ENCODE data around the gene ARSG.
A peak's percentile ranks its signal among the peaks of the same experiment; 100 is the strongest.
"Not testable (repeated sequence)": the region's sequence is repeated elsewhere in the genome, so short reads cannot be mapped to it uniquely, and the experiment has no call there.

The ARSG gene

DNA sequence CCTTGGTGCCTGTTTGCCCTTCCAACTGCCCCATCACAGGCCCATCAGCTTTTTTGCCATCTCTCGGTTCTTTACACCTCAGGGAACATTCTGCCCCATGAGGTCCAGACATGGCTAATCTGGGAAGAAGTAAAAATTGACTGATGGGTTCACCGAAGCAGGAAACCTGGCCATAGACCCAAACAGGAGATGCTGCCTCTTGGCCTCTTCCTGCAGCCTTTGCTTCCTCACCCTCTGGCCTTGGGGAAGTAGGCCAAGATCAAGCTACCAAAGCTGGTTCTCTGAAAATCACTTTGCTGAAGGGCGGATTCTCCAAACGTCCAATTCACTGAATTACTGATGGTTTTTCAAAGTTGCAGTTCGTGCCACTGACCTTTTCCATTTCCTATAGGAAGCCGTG lies 56.1 kb downstream of the ARSG start:
- no peak for DNase-seq (ENCODE audit: insufficient read length)
- TF ChIP-seq POLR2A (IDR thresholded peaks at IDR 0.05; ENCODE audit: low read depth, low read length), result no peak
- no peak for FAIRE-seq

GRCh38 chr17:68349157-68349556 lies 57.9 kb downstream of the ARSG start:
- DNase-seq (ENCODE audit: insufficient read length), result peak; percentile 43
- no peak for TF ChIP-seq POLR2AphosphoS5 (IDR thresholded peaks at IDR 0.05; ENCODE audit: low read depth, low read length)
- TF ChIP-seq TAF1 (IDR thresholded peaks at IDR 0.05; ENCODE audit: borderline replicate concordance, low read depth, low read length), result no peak
- TF ChIP-seq POLR2A (IDR thresholded peaks at IDR 0.05; ENCODE audit: low read depth, low read length), result no peak
- peak; percentile 67 for FAIRE-seq

GRCh38 chr17:68351395-68351794 lies 60.1 kb downstream of the ARSG start:
- no peak for TF ChIP-seq POLR2AphosphoS5 (IDR thresholded peaks at IDR 0.05; ENCODE audit: low read depth, low read length)
- TF ChIP-seq TAF1 (IDR thresholded peaks at IDR 0.05; ENCODE audit: borderline replicate concordance, low read depth, low read length), result no peak
- TF ChIP-seq POLR2A (IDR thresholded peaks at IDR 0.05; ENCODE audit: low read depth, low read length), result no peak
- DNase-seq (ENCODE audit: insufficient read length) (no peak), FAIRE-seq (no peak)

- TF ChIP-seq POLR2AphosphoS5 (IDR thresholded peaks at IDR 0.05; ENCODE audit: low read depth, low read length), result no peak
- no peak for TF ChIP-seq TAF1 (IDR thresholded peaks at IDR 0.05; ENCODE audit: borderline replicate concordance, low read depth, low read length)
- DNase-seq (ENCODE audit: insufficient read length) (no peak), FAIRE-seq (no peak)
Measured at GRCh38 chr17:68352041-68352440, 60.7 kb downstream of the ARSG start.

GRCh38 chr17:68352671-68353070 lies 61.4 kb downstream of the ARSG start:
- not testable (repeated sequence) for FAIRE-seq; DNase-seq (ENCODE audit: insufficient read length)

DNA sequence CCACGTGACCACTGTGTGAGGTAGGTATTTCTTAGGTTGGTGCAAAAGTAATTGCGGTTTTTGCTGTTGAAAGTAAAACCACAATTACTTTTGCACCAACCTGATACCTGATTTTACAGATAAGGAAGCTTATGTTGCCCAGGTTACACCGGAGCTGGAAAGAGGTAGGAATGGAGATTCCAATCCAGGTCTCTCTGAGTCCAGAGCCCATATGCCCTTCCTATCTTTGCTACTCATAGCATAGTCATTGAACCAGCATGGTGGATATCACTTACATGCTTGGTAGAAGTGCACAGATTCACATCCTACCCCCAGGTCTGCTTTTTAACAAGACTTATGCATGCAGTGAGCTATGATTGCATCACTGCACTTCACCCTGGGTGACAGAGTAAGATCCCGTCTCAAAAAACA lies 61.8 kb downstream of the ARSG start:
- FAIRE-seq (no peak), DNase-seq (ENCODE audit: insufficient read length) (no peak)
- no peak for TF ChIP-seq TAF1 (IDR thresholded peaks at IDR 0.05; ENCODE audit: borderline replicate concordance, low read depth, low read length)
- TF ChIP-seq POLR2AphosphoS5 (IDR thresholded peaks at IDR 0.05; ENCODE audit: low read depth, low read length), result no peak
- TF ChIP-seq POLR2A (IDR thresholded peaks at IDR 0.05; ENCODE audit: low read depth, low read length), result no peak

- not testable (repeated sequence) for FAIRE-seq; DNase-seq (ENCODE audit: insufficient read length)
Measured at GRCh38 chr17:68354311-68354710, 63.0 kb downstream of the ARSG start.

- FAIRE-seq; DNase-seq (ENCODE audit: insufficient read length): not testable (repeated sequence)
Measured at GRCh38 chr17:68355108-68355507, 63.8 kb downstream of the ARSG start.

- FAIRE-seq (peak; percentile 38), DNase-seq (ENCODE audit: insufficient read length) (no peak)
- no peak for TF ChIP-seq POLR2A (IDR thresholded peaks at IDR 0.05; ENCODE audit: low read depth, low read length)
- no peak for TF ChIP-seq POLR2AphosphoS5 (IDR thresholded peaks at IDR 0.05; ENCODE audit: low read depth, low read length)
- no peak for TF ChIP-seq TAF1 (IDR thresholded peaks at IDR 0.05; ENCODE audit: borderline replicate concordance, low read depth, low read length)
Measured at GRCh38 chr17:68356520-68356919, 65.2 kb downstream of the ARSG start.

GRCh38 chr17:68356949-68357455 lies 65.7 kb downstream of the ARSG start:
- FAIRE-seq, result no peak
- TF ChIP-seq TAF1 (IDR thresholded peaks at IDR 0.05; ENCODE audit: borderline replicate concordance, low read depth, low read length), result no peak
- TF ChIP-seq POLR2AphosphoS5 (IDR thresholded peaks at IDR 0.05; ENCODE audit: low read depth, low read length), result no peak
- TF ChIP-seq POLR2A (IDR thresholded peaks at IDR 0.05; ENCODE audit: low read depth, low read length), result no peak
- no peak for DNase-seq (ENCODE audit: insufficient read length)

DNA sequence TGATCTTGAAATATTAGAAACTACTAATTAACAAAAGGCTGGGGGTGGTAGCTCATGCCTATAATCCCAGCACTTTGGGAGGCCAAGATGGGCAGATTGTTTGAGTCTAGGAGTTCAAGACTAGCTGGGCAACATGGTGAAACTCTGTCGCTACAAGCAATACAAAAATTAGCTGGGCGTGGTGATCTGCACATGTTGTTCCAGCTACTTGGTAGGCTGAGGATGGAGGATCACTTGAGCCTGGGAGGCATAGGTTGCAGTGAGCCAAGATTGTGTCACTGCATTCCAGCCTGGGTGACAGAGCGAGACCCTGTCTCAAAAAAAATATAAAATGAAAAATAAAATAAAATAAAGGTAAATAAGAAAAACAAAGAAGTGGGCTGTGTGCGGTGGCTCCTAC lies 66.6 kb downstream of the ARSG start:
- no peak for TF ChIP-seq POLR2A (IDR thresholded peaks at IDR 0.05; ENCODE audit: low read depth, low read length)
- FAIRE-seq, result no peak
- no peak for DNase-seq (ENCODE audit: insufficient read length)

DNA sequence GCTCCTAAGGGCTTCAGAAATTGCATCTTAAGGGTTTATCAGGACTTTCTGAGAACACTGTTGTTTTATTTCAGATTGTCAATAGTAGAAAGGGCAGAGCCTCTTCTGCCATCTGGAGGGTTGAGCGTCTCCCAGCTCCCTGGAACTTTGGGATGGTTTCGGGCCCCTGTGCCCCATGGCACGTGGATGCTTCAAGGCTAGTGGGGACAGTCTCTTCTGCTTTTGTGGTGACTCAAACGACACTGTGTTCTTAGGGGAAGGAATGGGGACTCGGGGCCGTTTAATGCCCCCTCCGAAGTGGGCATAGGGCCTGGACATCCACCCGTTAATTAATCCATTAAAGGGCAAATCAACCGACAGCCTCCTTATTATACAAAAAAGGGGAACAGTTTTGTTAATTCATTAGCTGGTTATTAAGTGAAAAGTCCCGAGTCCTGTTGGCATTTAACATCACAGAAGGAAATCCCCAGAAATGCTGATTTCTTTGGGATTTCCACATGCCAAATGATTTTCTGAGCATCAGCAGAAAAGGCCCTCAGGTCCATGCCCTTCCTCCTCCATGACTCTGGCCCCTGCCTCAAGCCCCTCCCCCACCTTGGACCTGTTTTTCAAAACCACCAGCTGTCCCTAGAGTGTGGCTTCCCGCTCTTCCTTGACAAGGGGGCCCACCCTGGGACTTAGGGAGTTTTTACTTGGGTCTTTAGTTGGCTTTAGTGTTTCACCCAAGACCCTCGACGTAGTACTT lies 68.7 kb downstream of the ARSG start:
- DNase-seq (ENCODE audit: insufficient read length) (no peak), FAIRE-seq (no peak)
- TF ChIP-seq TAF1 (IDR thresholded peaks at IDR 0.05; ENCODE audit: borderline replicate concordance, low read depth, low read length) (no peak), POLR2A (IDR thresholded peaks at IDR 0.05; ENCODE audit: low read depth, low read length) (no peak), POLR2AphosphoS5 (IDR thresholded peaks at IDR 0.05; ENCODE audit: low read depth, low read length) (no peak)

GRCh38 chr17:68365469-68365868 lies 74.2 kb downstream of the ARSG start:
- TF ChIP-seq TAF1 (IDR thresholded peaks at IDR 0.05; ENCODE audit: borderline replicate concordance, low read depth, low read length), result no peak
- no peak for TF ChIP-seq POLR2A (IDR thresholded peaks at IDR 0.05; ENCODE audit: low read depth, low read length)
- FAIRE-seq (no peak), DNase-seq (ENCODE audit: insufficient read length) (no peak)
